ENCODE measurements around the gene XCL1.

XCL1 gene

DNA sequence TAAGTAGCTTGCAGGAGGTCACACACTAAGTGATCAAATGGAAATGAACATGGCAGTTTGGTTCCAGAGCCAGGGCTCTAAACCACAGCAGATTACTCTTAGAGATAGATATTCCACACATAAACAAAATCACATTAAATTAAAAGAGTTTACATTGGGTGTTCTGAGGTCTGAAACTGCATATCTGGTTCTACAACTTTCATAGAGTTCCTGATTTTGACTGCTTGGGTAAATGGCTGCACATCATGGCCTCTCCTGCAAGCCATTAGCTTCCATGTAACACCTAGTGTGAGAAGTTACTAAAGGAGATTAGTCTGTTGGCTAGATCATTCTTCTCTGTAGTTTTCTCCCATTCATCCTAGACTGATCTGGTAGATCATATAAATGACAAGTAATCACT lies 19.8 kb upstream of the XCL1 start:
- TF ChIP-seq, protein P1, sequence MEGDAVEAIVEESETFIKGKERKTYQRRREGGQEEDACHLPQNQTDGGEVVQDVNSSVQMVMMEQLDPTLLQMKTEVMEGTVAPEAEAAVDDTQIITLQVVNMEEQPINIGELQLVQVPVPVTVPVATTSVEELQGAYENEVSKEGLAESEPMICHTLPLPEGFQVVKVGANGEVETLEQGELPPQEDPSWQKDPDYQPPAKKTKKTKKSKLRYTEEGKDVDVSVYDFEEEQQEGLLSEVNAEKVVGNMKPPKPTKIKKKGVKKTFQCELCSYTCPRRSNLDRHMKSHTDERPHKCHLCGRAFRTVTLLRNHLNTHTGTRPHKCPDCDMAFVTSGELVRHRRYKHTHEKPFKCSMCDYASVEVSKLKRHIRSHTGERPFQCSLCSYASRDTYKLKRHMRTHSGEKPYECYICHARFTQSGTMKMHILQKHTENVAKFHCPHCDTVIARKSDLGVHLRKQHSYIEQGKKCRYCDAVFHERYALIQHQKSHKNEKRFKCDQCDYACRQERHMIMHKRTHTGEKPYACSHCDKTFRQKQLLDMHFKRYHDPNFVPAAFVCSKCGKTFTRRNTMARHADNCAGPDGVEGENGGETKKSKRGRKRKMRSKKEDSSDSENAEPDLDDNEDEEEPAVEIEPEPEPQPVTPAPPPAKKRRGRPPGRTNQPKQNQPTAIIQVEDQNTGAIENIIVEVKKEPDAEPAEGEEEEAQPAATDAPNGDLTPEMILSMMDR (IDR thresholded peaks at IDR 0.05; ENCODE audit: low read depth, low read length, missing control alignments) = no peak
- no peak for DNase-seq (ENCODE audit: extremely low read depth, low read depth)
- no peak overlapping the region for H3K4me3 ChIP-seq (replicated peaks; ENCODE audit: low read depth, low read length)

DNA sequence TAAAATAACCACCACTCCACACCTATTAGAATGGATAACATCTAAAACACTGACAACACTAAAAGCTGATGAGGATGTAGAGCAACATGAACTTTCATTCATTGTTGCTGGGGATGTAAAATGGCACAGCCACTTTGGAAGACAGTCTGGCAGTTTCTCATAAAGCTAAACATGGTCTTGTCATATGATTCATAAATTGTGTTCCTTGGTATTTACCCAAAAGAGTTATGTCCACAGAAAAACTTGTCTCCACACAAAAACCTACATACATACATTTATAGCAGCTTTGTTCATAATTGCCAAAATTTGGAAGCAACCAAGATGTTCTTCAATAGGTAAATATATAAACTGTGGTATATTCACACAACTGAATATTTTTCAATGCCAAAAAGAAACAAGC lies 16.0 kb upstream of the XCL1 start:
- no peak overlapping the region for H3K4me3 ChIP-seq (replicated peaks; ENCODE audit: low read depth, low read length)
- TF ChIP-seq, protein P1 (IDR thresholded peaks at IDR 0.05; ENCODE audit: low read depth, low read length, missing control alignments) = no peak
- no peak for DNase-seq (ENCODE audit: extremely low read depth, low read depth)

DNA sequence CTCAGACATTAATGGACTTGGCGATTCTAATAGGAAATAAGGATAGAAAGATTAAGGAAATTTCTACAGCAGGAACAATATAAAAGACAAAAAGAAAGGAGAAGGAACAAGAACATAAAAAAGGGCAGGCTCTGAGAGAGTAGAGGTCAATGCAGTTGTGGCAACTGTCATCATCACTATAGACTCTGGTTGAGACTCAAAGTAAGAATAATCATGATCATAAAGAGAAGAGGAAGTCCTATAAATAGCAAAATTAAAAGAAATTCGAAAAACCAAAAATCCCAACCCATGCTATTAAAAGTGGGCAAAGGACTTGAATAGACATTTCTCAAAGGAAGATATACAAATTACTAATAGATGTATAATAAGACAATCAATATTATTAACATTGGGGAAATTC lies 14.4 kb upstream of the XCL1 start:
- TF ChIP-seq, protein P1 (IDR thresholded peaks at IDR 0.05; ENCODE audit: low read depth, low read length, missing control alignments) = no peak
- no peak for DNase-seq (ENCODE audit: extremely low read depth, low read depth)

DNA sequence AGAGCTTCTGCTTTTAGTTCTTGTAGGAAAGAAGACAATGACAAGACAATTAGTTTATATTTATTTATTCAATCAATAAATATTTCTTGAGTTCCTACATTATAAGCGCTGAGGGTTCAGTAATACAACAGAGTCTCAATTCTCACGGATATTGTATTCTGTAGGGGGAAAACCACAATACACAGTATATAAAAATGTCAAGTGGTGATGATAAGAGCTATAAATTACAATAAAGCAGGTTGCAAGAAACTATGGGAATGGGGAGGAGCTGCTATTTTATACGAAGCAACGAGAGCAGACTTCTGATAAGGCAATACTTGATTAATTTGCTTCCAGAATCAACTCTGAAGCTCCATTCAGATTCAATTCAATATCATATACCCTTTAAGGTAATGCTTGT lies 10.6 kb upstream of the XCL1 start:
- DNase-seq (ENCODE audit: extremely low read depth, low read depth) = no peak
- no peak overlapping the region for H3K4me3 ChIP-seq (replicated peaks; ENCODE audit: low read depth, low read length)
- TF ChIP-seq, protein P1 (IDR thresholded peaks at IDR 0.05; ENCODE audit: low read depth, low read length, missing control alignments) = no peak

More for the DNA sequence above, 14.4 kb upstream of the XCL1 start:
- H3K4me3 ChIP-seq (replicated peaks; ENCODE audit: low read depth, low read length) = no peak overlapping the region

DNA sequence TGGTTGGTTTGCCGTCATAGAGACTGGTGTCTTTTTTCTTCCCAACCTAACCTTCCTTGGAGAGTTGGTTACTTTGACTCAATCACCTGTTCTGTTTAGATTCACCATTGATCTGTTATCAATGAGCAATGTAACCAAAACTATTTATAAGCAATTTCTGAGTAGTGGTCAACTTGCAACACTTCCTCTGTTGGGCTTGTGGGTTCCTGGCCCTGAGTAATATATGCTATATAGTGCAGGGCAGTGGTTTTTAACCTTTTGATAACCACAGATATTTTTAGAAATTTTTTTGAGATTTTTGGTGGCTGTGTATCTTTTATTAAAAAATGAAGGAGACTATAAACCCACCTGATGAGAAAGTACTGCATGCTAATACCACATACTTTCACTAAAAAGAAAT lies 9.4 kb upstream of the XCL1 start:
- no peak for DNase-seq (ENCODE audit: extremely low read depth, low read depth)
- TF ChIP-seq, protein P1 (IDR thresholded peaks at IDR 0.05; ENCODE audit: low read depth, low read length, missing control alignments) = no peak
- H3K4me3 ChIP-seq (replicated peaks; ENCODE audit: low read depth, low read length) = no peak overlapping the region

DNA sequence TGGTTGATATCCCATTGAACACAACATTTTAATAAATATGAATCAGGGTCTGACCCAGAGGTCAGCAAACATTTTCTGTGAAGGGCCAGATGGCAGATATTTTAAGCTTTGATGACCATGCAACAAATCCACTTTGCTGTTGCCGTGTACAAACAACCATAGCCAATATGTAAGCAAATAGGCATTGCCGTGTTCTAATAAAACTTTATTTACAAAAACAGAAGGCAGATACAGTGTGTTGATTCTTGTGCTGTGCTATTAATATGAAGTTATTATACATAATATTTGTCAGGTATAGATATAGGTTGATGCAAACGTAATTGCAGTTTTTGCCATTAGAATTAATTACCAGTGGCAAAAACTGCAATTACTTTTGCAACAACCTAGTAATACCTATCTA lies 8.8 kb upstream of the XCL1 start:
- no peak overlapping the region for H3K4me3 ChIP-seq (replicated peaks; ENCODE audit: low read depth, low read length)
- DNase-seq (ENCODE audit: extremely low read depth, low read depth) = no peak
- TF ChIP-seq, protein P1 (IDR thresholded peaks at IDR 0.05; ENCODE audit: low read depth, low read length, missing control alignments) = no peak

DNA sequence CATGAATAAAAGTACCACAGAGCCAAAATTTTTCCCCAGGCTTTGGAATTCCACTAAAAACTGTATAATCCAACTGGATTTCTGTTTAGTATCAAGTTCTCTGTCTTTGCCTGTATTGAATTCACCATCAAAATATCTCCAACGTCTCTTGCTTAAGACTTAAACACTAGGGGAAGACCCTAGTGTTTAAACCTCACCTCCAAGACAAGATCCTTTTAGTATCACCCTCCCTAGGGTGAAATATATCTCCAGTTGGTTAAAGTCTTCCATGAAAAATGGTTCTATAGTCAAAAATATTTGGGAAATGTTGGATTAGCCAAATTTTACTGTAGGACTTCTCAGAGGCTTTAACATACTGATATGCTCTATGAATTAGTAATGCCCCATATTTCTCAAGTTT lies 8.1 kb upstream of the XCL1 start:
- TF ChIP-seq, protein P1 (IDR thresholded peaks at IDR 0.05; ENCODE audit: low read depth, low read length, missing control alignments) = no peak
- DNase-seq (ENCODE audit: extremely low read depth, low read depth) = no peak
- no peak overlapping the region for H3K4me3 ChIP-seq (replicated peaks; ENCODE audit: low read depth, low read length)
